GM19438 (cell line): ENCODE results near the gene ZEB1.
A peak's percentile ranks its signal among the peaks of the same experiment; 100 is the strongest.

Source experiments
- ATAC-seq: cut with Tn5 transposase; IDR thresholded peaks from one replicate; pipeline ENCODE4 v1.9.1; 2021; ENCODE audit warnings: low read depth; ENCODE audit not compliant: unreplicated experiment

Gene ZEB1

DNA sequence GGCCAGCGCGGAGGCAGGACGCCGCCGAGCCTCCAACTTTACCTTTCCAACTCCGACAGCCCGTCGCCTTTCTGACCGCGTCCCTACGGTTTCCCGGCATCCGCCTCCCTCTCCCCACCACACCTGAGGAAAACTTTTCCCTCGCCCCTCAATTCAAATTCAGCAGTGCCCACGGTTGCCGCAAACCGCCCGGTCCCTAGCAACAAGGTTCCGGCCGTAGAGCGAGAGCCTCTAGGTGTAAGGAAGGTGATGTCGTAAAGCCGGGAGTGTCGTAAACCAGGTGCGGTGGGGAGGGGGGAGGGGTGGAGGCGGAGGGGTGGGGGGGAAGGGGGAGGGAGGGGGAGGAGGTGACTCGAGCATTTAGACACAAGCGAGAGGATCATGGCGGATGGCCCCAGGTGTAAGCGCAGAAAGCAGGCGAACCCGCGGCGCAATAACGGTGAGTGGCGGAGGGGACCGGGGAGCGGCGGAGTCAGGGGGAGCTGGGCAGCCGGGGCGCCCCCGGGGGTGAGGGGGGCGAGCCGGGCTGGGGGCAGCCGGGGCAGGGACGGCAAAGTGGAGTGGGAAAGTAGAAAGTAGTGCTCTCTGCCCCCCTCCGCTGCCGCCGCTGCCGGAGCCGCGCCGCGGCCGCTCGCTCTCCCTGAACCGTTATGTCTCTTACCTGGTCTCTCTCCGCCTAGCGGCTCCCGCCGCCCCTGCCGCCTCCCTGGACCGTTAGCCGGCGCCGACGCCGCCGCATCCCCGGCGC, at the start of gene ZEB1:
TSS of gene ZEB1 (plus strand) at position 363 of the 748 bp plus-strand sequence. CDS start at position 382, 19 bp downstream.
- ATAC-seq, result peak; percentile 27

DNA sequence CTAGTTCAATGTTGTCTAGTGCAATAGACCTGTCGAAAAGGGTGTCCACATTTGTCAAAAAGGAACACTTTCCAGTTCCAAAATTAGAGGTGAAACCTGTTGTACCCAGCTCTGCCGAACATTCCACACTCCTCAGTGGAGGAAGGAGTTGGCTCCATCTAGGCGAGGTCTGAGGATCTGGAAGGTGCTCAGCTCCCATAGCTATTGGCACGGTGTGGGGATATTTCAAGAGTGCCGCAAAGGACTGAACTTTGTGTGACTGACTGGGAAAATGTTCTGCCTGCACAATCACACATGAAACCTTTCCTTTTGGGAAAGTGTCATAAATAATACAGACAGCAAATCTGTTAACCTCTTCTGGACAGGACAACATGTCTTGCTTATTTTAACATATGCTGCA, 48.1 kb upstream of the ZEB1 start:
- ATAC-seq, result no peak

DNA sequence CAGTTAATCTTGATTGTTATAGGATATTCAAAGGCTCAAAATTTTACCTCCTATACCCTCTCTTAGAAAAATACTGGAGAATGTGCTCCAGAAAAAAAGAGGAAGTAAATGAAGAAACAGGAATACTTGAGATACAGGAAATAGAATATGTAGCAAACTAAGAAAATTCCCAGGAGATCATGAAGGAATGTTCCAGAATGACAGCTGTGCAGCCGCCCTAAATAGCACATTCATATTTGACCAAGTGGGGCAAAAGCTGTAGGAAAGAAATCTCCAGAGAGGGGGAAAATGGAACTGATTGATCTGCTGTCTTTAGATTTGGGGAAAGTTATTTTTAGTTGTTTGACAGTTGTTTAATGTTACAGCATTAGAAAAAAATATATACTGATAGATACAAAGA, 46.2 kb upstream of the ZEB1 start:
- ATAC-seq, result no peak

DNA sequence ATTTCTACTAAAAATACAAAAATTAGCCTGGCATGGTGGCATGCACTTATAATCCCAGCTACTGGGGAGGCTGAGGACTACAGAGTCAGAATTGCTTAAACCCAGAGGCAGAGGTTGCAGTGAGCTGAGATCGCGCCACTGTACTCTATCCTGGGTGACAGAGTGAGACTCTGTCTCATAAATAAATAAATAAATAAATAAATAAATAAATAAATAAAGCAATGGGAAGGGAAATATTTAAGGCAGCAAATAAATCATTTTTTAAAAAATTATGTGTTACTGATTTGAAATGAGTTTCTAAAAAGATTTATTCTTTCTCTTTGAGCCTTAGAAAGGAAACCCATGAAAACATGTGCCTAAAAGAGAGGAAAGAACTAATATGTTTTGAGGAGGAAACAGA, 45.2 kb upstream of the ZEB1 start:
- ATAC-seq, result no peak

DNA sequence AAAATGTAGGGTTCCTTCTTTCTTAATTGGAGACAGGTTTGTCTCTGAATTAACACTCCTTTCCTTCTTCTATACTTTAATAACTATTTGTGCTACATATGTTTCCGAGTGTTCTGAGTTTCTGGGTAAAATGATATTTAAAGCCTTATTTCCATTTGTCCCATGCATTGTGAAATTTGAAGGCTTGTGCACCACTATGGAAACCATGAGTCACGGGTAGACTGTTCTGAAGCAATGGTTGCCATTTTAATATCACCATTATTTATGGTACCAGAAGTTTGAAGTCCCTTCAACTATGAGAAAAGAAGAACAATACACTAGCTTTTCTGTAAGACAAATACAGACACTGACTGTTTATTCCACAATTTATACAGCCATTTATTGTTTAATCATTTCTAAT, 44.7 kb upstream of the ZEB1 start:
- ATAC-seq, result no peak

DNA sequence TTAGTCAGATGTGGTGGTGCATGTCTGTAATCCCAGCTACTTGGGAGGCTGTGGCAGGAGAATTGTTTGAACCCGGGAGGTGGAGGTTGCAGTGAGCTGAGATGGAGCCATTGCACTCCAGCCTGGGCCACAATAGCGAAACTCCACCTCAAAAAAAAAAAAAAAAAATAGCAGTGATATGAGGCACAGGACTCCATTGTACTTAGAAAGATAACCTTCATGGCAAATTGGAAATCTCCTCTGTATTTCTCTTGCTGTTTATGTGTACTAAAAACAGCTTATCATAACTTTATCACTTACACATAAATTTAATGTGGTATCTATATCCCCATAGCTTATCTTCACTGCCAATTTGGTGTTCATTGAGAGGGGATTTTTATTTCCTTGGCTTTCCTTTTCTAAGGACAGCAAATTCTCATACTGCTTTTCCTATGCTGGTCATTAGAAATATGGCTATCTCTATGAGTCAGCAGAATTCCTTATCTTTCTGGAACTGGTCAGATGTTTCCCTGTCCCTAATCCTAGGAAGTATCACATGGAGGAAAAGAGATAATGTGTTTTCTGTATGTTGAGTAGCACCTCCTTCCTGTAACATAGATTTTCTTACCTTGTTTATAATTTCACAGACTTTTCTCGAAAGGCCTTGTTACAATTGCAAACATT, 40.6 kb upstream of the ZEB1 start:
- ATAC-seq, result no peak

DNA sequence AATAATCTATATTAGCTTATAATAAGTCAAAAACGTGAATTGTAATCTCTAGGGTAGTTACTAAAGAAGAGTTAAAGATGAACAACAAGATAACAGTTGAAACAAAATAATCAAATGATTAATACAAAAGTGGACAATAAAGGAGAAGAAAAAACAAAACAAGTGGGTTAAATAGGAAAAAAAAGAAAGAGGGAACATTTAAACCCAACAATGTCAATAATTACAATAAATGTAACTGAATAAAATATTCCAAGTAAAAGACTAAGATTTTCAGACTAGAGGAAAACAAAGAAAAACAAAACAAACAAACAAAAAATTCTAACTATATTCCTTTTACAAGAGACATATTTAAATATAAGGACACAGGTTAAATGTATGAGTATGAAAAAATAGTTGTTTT, 38.0 kb upstream of the ZEB1 start:
- ATAC-seq, result no peak

DNA sequence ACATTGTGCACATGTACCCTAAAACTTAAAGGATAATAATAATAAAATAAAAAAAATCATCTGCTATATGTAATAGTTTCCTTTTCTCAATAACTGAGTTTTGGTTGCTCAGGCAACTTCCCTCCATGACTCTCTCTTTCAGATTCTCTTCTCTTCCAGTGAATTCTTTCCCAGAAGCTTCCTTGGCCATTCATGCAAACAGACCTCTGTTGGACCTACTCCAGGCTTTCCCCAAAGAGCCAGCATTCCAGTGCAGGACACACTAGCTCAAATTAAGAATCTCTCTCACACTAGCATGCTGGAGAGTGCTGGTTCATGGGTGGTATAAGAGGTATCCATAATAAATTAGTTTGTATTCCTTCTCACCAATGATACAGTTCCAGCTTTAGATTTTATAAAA, 31.0 kb upstream of the ZEB1 start:
- ATAC-seq, result no peak

DNA sequence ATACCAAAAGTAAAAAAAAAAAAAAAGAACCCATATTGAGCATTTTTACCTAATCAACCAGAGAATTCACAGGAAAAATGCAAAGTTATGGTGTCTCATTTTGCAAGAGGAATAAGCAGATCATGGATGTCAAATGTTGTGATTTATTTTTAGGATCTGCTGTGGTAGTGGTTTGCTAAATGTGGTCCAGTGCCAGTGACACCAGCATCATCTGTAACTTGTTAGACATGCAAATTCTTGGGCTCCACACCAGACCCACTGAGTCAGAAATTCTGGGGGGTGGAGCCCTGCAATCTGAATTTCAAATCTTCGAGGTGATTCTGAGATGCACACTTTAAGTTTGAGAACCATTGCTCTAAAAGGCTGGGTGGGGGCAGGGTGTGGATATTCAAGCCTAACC, 30.1 kb upstream of the ZEB1 start:
- no peak for ATAC-seq

DNA sequence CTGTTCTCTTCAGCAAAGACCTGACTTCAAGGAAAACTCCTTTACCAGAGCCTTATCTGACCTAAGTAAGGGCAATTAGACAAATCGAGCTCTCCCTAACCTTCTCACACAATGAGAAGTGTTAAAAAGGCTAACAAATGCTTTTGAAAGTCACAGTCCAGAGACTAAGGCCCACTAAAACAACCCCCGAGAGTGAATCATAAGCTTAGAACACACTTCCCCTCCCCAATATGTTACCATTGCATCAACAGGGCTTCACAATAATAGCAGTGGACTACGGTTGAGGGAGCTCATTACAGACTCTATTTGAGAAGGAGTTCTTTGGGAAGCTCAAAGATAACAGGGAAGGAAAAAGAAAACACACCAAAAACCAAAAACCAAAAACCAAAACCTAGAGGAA, 28.6 kb upstream of the ZEB1 start:
- ATAC-seq, result no peak

DNA sequence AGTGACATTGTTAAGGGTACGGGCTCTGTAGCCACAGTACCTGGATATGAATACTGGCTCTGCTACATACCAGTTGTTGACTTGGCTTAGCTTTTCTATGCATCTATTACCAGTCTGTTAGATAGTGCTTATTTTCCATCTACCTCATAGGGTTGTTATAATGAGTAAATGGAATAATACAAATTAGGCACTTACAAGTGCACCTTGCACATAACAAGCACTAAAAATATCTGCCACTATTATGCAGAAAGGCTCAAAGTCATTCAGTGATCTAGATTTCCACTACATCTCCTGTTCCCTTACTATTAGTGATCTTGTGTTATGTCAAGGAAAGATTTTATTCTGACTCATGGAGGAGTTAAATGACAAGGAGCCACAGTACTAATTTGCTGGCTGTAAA, 27.9 kb upstream of the ZEB1 start:
- ATAC-seq, result no peak

DNA sequence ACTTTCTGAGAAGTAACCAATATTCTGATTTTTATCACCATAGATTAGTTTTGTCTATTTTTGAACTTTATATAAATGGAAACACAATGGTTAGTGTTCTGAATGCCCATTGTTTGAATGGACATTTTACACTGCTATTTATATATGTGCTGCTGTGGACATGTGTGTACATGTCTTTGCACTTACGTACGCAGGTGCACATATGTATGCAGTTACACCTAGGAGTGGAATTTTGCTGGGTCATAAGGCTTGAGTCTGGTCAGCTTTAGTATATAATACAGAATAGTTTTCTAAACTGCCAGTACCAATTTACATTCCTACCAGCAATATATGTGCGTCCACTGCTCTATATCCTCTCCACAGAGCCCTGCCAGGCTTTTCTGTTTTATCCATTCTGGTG, 24.5 kb upstream of the ZEB1 start:
- ATAC-seq, result no peak

DNA sequence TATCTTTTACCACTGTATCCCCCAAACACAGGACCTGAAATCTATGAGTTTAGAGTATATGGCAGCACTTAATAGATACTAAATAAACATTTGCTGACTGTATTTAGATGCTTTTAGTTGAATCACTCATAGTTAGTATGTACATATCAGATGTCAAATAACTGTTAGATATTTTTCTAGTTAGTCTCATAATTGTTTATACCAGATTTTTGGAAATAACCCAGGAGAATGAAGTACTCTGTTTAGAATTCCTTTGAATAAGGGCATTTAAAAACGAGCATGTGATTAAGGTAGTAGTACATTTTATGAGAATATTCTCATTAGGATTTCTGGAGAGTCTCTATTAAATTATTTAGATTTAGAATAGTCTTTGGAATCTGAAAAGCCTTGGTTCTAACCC, 22.3 kb upstream of the ZEB1 start:
- ATAC-seq, result no peak

DNA sequence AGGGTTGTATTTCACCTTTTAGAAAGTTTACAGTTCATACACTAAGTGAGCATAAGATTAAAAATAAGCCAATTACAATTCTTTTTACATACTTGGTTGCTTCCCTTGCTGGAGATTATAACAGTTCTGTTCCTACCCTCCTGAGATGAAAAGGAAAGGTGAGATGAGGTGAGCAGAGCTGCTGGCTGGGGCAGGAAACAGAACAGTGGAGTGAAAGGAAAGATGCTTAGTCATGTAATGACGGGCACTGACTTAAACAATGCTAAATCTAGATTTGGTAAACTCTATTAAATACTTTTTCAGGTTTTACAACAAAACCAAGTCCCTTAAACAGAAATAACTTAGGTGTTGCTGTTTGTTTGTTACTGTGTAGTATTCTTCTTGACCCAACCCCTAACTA, 19.9 kb upstream of the ZEB1 start:
- ATAC-seq, result no peak

DNA sequence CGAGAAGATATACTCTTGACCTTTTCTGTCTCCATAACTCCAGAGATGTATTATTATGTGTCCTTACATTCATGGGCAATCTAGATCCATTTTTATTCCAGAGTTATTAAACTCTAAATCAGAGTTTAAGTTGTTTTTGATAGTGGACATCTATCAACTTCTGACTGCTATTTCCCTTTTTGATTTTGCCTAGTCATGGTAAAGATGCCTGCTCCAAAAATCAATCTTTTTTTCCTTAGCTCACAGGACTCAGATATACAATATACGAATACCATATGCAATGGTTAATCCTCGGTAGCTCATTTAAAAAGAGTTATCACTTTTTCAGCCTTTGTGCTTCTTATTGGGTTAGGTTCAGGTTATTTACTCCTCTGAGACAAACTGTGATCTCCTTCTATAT, 15.8 kb upstream of the ZEB1 start:
- no peak for ATAC-seq

DNA sequence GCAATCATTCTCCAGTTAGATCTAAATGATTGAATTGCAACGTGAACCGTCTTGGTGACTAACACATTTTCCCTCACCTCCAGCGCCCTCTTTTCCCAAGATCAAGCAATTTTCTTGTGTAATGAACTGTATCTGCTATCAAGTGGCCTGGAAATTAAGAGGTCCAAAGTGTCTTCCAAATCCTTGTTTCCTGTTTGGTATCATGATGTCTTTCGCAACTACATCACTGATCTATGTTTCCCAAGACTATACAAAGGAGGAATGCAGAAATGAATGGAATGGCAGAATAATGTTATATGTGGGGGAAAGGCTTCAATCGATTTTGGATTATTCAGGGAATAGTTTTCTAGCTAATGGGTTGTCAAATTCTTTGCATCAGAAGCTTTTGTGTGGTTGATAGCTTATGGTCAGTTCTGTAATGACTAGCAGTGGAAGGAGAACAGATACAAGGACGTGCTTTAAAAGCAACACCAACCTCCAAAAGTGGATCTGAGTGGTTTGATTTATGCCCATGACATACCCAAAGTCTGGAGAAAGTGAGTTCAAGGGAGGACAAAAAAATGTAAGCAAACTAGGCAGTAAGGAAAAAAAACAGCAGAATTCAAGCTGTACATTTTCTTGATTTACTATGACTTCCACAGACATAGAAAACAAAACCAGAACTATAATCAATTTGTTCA, 14.6 kb upstream of the ZEB1 start:
- no peak for ATAC-seq

DNA sequence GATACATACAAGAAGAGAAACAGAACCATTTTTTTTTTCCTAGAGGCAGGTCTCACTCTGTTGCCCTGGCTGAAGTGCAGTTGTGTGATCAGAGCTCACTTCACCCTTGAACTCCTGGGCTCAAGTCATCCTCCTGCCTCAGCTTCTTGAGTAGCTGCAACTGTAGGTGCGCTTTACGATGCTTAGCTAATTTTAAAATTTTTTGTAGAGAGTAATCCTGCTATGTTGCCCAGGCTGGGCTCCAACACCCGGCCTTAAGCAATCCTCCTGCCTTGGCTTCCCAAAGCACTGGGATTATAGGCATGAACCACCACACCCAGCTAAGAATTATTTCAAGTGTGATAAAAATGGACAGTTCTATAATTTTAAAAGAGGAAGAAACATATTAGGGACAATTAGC, 5.6 kb upstream of the ZEB1 start:
- ATAC-seq, result no peak

DNA sequence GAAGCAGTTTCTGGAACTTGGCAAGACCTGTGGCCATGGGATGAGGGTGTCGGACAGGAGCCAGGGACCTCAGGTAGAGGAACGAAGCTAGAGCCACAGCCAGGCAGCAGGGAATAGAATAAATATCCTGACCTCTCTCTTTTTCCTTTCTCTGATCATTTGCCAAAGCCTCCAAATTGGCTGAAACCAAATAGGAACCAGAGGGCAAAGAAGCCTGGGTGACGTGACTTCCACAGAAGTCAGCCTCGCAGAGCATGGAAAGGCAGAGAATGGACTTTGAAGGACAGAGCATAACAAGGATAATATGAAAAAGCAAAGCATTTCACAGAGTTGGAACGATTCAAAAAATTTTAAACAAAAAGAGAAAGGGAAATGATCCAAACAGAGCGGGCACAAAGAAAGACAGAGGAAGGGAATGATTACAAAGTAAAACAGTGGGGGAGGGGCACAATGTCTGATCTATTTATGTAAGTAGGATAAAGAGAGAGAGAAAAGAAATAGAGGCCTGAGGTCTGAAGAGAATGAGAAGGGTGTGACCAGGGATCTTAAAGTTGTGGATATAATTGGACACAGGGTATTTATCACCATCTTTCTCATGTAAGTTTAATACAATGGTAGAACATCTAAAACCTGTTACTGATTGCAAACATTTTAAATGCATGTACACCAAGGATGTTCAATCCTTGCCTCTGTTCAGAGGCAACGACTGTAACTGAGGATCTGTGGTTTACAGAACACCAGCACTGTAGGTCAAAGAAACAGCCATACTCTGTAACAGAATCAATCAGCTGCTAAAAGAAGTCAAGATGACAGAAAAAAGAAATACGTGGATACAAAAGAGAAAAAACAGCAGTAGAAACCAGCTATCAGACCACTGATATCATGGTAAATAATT, 4.5 kb upstream of the ZEB1 start:
- ATAC-seq, result no peak

DNA sequence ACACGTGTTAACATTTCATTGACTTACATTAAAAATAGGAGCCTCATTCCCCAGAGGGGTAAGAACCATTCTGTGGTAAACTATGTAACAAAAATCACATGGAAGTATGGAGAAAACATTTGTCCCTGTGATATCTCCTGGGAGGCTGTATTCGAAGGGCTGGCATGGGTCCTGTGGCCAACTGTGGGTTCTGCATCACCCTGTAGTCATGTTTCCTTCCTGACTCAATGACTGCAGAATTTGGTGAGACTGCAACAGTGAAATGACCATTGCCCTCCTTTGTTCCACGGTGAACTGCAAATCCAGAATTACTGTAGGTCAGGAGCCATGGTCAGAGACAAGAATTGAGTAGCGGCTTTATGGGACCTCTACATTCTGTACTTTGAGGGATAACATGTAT, 3.6 kb upstream of the ZEB1 start:
- ATAC-seq, result no peak

DNA sequence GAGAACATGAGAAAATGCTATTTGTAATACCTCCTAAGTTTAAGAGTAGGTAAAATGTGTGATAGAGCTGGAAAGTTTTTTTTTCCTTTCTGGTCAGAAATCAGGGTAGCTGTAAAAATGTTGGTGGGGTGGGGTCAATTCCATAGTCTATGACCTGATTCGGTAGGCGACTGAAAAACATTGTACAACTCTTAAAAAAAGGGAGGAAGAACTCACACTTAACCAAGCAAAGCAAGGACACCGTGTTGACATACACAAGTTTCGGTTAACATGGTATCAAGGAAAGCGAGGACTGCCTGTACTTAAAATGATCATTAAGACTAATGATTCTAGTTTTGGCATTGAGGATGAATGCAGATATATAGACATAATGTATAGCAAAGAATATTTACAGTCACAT, 1.8 kb upstream of the ZEB1 start:
- no peak for ATAC-seq
